Right kidney (tissue), 1 donor: Measurements from ENCODE around the gene ATOH8.

Source experiments
- DNase-seq: peaks from one replicate; pipeline ENCODE4 v3.0.0-alpha.2; 2016

ATOH8 gene

DNA sequence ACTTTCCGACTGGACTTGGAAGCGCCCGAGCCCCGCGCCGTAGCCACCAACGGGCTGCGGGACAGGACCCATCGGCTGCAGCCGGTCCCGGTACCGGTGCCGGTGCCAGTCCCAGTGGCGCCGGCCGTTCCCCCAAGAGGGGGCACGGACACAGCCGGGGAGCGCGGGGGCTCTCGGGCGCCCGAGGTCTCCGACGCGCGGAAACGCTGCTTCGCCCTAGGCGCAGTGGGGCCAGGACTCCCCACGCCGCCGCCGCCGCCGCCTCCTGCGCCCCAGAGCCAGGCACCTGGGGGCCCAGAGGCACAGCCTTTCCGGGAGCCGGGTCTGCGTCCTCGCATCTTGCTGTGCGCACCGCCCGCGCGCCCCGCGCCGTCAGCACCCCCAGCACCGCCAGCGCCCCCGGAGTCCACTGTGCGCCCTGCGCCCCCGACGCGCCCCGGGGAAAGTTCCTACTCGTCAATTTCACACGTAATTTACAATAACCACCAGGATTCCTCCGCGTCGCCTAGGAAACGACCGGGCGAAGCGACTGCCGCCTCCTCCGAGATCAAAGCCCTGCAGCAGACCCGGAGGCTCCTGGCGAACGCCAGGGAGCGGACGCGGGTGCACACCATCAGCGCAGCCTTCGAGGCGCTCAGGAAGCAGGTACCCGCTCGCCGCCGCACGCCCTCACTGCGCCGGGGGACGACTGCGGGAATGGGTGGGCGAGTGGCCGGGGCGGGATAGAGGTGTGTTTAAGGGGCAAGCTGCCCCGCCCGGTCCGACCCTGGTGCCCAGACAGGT lies 713 bp downstream of the ATOH8 start:
- DNase-seq, result peak; percentile 79

DNA sequence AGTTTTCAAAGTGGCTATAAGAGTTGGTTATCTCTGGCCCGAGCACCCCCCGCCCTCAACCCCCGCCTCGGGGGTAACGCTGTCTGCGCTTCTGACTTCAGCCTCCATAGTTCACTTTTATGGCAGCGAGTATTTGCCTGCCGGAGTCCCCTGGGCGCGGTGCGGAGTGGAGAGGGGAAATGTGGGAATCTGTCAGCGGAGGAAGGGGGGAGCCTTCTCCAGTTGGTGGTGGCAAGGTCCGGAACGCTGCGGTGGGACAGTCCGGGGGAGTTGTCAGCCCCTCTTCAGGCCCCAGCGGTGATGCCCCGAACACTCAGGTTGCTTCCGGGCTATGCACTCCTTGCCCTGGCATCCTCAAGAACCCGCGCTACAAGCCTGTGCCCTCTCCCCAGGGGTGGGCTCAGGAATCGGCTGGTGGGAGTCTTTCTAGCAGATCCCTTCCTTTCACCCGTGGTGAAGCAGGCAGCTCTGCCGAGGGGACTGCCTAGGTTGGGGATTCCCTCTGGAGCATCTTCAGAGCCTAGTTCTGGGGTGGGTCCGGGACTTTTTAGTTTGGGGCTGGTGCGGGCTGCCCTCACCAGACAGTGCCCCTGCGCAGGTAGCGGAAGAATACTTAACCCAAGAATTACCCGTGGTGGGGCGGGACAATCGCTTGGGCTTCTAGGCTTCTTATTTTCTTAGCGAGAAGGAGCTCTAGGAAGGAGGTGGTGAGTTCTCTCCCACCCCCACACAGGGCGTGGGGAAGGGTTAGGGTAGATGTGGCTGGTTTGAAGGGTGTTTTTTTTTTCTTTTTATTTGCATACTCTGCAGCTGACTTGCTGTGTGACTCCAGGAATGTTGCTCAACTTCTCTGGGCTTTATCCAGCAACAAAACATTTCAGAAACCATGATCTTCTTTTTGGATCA lies 1.6 kb downstream of the ATOH8 start:
- no peak for DNase-seq

DNA sequence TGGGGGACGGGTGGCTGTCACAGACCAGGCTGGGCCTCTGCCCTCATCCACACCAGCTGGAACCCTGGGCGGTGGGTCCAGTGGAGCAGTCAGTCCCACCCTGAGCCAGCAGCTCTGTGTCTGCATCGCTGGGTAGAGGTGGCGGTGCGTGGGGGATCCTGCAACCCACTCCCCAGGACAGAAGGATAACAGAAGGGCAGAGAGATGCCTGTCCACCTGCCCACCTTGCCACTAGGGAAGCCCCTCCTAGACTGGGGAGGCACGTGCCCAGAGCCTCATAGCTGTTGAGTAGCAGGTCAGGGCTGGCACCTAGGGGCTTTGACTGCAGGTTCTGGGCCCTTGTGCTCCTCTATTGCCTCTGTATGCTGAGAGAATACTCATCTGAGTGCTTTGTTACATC lies 2.4 kb downstream of the ATOH8 start:
- no peak for DNase-seq

DNA sequence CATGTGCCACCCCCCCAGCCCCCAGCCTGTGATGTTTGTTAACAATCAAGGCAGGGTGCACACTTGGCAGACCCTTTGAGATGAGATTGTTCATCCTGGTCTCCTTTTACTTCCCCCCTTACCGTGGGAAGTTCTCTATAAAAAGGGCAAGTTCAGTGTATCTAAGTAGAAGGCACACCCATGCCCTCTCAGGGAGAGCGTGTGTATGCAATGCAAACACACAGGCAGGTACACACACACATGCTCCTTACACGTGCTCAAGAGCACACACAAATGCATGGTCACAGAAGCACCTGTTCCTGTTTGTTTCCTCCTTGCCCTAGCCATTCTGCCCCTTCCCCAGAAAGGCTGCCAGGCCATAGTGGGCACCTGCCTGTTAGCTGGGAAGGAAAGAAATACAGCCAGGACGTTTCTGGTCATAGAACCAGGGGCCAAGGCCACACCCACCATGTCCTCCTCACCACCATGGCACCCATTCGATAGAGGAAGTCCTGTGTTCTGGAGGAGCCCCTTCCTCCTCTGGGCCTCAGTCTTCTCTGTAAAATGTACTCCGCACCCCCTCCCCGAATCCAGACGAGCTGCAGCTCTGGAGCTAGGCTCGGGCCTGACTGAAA lies 3.1 kb downstream of the ATOH8 start:
- no peak for DNase-seq

DNA sequence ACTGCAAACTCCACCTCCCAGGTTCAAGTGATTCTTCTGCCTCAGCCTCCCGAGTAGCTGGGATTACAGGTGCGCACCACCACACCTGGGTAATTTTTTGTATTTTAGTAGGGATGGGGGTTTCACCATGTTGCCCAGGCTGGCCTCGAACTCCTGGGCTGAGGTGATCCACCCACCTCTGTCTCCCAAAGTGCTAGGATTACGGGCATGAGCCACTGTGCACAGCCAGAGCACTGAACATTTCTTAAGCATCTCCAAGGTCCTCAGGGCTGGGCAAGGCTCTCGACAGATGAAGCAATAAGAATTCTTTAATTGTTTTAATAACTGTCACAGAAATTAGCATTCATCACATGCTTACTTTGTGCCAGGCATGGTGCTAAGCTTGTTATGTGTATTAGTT lies 4.1 kb downstream of the ATOH8 start:
- no peak for DNase-seq

DNA sequence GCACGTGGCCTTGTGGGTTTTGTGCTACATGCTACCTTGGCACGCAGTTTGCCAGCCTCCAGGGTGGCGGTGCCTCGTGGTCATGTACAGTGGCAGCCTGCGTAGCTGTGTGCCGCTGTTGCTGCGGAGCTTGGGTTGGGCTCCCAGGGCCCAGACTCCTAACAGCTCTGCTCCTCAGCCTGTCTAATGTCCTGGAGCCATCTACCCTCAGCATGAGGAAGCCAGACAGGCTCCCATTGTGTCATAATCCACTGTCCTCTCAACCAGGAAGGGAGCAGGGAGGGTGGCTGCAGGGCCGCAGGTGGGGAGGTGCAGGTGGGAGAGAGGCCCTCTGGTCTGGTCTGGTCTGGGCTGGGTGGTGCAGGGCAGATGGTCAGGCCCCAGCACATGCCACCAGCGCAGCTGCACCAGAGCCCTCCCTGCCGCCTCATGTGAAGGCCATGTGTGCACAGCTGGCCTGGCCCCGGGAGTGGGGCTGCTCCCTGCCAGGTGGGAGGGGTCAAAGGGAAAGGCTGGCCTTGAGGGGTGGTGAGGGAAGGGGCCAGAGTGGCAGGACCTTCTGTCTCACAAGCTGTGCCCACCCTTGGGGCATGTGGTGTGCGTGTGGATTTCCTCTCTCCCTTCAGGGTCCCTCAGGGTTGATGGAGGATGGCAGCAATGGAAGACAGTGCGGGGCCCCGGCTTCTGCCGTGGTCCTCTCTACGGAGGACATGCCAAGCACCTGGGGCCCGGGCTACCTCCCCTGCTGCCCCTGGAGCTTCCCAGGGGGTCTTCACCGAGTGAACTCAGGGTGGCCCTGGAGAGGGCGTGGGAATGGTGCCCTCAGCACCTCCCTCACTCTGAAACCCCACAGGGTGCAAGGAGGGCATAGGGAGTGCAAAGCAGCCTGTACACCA lies 4.8 kb downstream of the ATOH8 start:
- DNase-seq, result no peak

DNA sequence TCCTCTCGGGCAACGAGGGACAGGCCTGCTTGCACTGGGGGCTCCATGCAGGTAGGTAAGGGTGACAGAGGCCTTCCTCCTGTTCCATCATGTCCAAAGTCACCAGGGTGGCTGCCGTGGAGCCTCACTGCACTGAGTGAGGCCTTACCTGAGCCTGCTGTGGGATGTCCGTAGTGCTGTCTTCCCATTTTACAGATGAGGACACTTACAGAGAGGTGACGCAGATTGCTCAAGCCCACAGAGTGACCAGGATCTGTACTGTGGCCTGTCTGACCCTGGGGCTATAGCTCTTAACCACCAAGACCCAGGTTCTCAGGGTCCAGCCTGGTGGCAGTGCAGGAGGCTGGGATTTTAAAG lies 5.4 kb downstream of the ATOH8 start:
- DNase-seq, result no peak

DNA sequence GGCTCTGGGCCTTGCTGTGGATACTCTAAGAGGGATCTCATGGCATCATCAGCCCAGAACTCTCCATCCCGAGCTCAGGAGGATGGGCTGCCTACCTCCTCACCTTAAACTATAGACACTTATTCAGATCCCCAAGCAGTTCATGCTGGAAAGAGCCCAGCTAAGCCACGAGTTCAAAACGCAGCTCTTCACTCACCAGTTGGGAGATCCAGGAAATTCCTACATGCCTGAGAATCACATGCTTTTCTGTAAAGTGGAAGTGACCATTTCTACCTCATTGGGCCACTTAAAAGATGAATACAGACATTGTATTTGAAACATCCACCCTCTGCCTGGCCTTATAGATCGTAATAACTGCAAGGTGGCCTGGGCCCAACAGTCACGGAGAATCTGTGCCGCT lies 6.6 kb downstream of the ATOH8 start:
- no peak for DNase-seq

DNA sequence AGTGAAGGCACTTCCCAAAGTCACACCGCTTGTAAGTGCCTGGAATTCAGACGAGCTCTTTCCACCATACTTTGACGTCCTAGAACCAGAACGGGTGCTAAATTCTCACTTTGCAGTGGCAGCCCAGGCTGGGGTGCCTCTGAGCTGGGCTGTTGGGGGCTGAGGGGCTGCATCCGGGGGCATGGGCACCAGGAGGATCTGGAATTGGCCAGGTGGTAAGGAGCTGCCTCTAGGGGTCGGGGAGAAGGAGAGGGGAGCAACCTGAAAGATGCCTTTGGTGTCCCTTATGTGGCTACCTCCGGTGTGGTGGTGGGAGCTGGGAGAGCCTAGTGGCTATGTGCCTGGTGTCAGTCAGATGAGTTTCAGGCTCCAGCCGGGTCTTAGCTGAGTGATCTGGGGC lies 7.1 kb downstream of the ATOH8 start:
- no peak for DNase-seq

DNA sequence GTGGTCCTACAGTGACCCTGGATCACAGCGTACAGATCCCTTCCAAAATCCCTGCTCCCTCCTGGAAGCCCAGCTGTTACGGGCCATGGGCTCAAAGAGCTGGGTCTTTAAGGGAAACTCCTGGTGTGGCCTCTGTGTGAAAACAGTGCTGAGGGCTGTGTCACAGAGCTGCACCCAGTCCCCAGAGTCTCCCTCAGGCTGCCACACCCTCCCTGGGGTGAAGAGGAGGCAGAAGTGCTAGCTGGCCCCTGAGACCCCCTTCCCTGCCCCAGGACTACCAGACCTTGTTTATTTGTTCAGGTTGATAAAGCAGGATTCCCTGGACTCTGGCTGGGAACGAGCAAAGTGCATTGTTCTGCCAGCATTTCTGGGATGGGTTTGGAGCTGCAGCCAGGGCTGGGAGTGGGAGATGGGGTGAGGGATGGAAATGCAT lies 7.7 kb downstream of the ATOH8 start:
- no peak for DNase-seq

DNA sequence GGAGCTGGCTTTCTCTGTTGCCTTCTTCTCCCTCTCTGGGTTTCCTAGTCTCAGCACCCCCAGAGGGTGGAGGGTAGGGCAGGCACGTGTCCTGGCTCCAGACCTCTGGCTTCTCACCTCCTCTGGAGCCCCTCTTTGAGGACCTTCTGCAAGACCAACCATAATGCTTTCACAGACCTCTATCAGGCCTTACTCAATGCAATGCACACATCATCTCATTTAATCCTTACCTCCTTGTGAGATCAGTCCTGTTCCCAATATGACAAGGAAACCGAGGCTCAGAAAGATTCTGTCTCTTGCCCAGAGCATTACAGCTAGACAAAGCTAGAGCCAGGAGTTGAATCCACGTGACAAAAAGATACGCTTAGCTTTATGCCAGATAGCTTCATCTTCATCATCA lies 8.2 kb downstream of the ATOH8 start:
- DNase-seq, result no peak

DNA sequence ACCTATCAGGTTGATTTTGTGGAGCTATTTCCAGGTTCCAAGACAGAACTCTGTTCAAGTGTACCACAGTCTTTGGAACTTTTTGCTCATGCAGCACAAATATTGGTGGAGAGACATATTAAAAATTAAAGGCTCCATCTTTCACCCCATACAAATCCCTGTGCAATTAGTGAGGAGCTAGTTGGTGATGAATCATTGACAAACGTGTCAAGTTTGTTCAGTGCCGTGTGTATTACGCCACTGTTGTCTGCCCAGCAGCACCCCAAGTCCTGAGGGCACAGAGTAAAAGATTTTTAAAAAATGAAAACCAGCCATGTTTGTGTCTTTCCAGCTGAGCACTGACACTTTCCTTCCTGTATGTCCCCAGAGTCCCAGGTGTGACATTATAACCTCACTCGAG lies 9.3 kb downstream of the ATOH8 start:
- no peak for DNase-seq

DNA sequence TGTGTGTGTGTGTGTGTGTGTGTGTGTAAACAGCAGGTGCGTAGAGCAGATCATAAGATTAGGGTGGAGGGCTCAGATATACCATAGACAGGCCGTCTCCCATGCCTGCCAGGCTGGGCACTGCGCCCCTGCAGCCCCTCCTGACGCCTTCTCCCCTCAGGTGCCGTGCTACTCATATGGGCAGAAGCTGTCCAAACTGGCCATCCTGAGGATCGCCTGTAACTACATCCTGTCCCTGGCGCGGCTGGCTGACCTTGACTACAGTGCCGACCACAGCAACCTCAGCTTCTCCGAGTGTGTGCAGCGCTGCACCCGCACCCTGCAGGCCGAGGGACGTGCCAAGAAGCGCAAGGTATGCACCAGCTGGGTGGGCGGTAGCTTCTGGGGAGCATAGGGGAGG lies 10.0 kb downstream of the ATOH8 start:
- no peak for DNase-seq

DNA sequence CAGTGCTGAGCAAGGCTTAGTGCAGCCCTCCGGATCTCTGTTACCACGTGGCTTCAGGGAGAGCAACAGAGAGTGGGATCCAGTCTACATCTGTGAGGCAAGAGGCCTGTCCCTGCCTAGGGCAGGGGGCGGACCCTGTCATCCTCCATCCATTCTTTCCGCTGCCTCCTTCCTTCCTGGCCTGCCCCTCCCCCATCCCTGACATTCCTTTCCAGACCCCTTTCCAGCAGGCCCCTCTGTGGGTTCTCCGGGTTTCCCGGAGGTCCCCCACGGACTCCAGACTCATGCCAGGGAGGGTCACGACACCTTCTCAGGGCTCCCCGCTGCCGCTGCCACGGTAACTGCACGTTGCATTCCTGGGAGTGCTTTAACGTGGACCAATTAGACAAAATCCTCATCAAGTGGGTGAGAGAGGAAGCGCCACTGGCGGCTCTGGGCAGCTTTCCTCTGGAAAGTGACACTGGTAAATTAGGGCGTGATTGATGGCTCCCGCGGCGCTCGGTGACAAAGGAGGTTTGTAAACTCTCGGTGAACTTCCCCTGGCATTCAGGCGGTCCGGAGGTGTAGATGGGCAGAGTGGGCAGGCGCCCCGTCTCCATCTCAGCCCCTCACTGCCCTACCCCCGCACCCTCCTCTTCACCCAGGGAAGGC lies 11.4 kb downstream of the ATOH8 start:
- peak; percentile 79 for DNase-seq

DNA sequence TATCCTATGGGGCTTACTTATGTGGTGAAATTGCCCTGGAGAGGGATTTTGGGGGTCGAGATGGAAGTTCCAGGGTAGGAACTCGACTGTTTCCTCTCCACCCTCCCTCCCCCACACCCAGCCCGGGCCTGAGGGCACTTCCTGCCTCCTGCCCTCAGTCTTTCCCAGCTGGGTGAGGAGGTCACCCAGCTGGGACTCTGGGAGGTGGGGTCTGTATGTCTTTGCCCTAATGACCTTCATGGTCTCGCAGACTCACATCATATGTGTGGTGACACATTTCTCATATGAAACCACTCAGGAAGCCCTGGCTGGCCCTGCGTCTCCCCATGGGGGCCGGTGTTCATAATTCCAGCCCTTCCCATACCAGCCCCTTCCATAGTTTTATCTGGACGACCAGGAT lies 12.4 kb downstream of the ATOH8 start:
- no peak for DNase-seq

DNA sequence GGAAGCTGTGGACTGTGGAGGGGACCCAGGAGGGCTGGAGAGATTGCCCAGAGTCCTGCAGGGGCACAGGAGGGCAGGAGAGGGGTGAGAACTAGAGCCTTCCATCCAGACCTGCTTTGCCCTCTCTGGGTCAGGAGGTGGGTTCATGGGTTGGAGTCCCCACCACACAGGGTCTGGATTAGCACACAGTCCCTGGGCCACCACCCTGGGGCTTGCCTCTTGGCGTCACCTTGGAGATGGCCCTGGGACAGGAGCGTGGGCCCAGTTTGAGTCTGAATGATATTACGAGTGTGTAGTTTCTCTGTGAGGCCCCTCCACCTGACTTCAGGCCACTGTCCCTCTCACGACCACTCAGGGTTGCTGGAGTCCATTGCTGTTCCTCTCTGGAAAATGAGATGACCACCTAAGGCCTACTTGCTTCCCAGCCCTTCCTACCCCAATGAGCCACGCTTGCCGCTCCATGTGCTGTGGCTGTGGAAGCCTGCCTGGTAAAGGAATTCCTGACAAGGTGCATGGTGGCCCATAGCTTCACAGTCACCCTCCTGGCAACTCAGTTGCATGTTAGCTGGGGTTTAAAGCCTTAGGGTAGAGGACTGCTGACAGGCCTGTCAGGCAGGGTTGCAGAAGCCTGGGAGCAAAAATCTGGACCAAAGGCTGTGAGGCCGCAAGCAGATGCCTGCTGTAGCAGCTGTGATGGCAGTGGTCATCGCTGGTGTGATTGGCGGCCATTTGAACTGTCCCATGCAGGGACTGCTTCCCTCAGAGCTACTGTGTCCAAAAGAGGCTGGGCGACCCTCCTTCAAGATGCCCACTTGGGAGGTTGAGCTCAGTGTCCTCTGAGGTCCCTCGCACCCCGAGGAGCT lies 14.2 kb downstream of the ATOH8 start:
- no peak for DNase-seq

DNA sequence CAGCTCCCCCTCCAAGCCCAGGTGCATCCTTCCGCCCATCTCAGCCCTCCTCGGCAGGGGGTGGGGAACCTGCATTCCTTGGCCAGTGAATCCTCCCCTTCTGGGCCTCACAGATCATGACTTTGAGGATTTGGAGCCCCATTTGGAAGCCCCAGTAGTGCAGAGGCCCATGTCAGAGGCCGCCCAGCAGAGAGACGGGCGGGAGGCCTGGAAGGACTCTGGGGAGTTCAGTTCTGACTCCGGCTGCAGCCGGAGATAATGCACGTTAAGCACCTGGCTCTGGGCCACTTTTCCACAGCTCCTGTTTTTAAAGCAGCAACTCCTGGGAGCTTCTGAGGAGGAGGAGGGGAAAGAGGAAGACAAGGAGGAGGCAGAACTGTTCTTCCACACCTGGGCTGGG lies 14.9 kb downstream of the ATOH8 start:
- DNase-seq, result no peak

DNA sequence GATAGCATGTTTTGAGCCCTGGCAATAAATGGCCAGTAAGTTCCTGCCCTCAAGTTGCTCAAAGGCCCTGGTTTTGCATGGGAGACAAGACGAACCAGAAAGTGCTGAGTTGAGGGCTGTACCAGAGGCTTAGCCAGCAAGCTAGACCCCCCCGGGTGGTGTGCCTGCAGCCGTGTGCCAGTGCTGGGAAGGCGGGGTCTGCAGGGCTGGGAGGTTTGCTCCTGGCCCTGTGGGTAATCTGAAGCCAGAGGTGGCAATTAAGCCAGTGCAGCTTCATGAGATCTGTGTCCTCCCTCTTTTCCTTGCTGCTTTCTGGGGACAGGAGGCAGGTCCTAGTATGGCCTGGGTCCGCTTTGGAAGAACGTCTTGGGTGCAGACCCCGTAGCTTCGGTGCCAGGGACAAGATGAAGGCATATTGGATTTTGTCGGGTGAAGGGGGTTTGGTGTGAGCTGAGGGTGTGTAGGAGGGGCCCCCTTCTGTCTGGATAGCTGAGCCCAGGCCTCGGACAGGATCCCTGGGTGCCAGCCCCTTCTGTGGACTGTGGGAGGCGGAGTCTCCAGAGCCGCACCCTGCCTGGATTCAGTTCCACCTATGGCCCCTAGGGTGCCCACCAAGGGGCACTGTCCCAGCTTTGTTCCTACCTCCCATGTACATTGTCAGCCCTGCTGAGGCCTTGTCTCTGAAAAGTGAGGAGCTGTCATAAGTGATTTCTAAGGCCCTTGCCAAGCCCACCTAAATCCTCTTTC lies 15.6 kb downstream of the ATOH8 start:
- no peak for DNase-seq

DNA sequence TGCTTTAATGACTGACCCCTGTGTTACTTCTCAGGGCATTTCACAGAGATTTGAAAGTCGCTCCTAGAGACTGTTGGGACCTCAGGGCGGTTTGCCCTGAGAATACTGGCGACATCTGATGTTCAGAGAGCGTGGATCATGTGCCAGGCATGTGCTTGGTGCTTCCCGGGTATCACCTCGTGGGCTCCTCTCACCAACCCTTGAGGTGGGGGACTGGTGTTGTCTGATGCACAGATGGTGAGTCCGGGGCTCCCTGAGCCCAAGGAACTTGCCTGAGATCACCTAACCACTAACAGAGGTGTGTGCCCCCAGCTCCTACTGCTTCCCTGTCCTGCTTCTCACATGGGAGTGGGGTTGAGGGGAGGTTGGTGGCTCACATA lies 16.2 kb downstream of the ATOH8 start:
- no peak for DNase-seq

DNA sequence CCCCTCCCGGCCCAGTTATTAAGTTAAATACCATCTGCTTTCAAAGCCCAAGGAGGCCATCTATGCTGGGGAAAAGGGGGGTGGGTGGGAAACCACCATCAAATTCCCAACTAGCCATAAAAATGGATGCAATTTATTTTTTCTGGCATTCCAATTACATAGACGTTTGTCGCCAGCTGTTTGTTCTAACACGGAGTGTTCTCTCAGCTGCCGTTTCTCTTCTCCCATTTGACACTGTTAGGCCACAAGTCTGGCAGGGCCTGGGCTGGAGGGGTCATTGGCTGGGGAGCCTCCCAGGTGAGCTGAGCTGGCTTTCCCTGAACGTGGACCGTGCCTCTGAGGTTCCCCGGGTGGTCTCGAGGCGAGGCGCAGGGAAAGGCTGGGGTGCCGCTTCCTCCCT lies 16.6 kb downstream of the ATOH8 start:
- DNase-seq, result no peak
